GM13976 (cell line): ENCODE measurements around the gene PCDHGA5.
"Not testable (repeated sequence)": the region's sequence is repeated elsewhere in the genome, so short reads cannot be mapped to it uniquely, and the experiment has no call there.

Experiments
- DNase-seq: peaks from one replicate; pipeline ENCODE4 v3.0.0; 2012; ENCODE audit warnings: low spot score
- in situ Hi-C: fragments of 300-500 bp; cut with MboI; formaldehyde crosslinking; loops from one replicate; pipeline ENCODE4 v1.12.0; 2022; ENCODE audit warnings: low sequenced_read_pairs, mixed read lengths, inconsistent platforms; ENCODE audit not compliant: unreplicated experiment
- TF ChIP-seq, protein P1 (sequence below): IDR thresholded peaks from 2 replicates; pipeline ENCODE4 v1.5.1; 2012; ENCODE audit warnings: borderline replicate concordance, mild to moderate bottlenecking; ENCODE audit not compliant: insufficient read depth; ENCODE audit errors: extremely low read depth, missing control alignments, control extremely low read depth

Gene PCDHGA5

DNA sequence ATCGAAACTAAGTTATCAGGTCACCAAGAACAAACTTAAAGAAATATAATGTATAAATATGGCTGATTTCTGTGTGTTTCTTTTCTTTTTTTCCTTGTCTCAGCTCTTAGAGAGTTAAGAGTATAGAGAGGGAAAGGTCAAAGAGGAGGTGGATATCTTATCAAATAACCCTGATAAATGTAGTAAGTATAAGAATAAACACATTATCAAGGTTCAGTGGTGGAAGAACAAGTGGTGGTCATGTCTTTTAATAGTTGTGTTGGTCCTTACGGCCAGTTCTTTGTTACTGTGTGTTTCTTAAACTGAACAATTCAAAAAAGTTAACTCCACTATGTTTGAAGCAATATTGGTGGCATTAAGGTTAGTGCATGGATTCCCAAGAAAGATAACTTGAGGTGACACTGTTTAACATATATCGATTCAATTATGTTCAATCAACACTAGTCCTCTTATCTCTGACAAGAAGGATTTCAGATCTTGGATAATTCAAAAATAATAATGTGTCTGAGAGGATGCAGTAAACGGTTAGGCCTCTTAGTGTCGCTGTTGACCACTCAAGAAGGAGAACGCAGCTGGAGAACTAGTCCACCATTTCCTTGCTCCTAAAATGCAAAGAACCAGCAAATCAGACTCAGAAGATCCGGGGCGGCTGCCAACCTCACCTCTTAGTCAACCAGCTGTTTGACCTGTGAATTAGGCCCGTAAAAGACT, 20.6 kb upstream of the PCDHGA5 start, which contains the start of gene PCDHGA3:
TSS of gene PCDHGA3 (plus strand) at position 588 of the 711 bp plus-strand sequence. CDS start 205 bp downstream, outside the sequence.
- TF ChIP-seq, protein P1, sequence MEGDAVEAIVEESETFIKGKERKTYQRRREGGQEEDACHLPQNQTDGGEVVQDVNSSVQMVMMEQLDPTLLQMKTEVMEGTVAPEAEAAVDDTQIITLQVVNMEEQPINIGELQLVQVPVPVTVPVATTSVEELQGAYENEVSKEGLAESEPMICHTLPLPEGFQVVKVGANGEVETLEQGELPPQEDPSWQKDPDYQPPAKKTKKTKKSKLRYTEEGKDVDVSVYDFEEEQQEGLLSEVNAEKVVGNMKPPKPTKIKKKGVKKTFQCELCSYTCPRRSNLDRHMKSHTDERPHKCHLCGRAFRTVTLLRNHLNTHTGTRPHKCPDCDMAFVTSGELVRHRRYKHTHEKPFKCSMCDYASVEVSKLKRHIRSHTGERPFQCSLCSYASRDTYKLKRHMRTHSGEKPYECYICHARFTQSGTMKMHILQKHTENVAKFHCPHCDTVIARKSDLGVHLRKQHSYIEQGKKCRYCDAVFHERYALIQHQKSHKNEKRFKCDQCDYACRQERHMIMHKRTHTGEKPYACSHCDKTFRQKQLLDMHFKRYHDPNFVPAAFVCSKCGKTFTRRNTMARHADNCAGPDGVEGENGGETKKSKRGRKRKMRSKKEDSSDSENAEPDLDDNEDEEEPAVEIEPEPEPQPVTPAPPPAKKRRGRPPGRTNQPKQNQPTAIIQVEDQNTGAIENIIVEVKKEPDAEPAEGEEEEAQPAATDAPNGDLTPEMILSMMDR: no peak
- in situ Hi-C loops: no loop called here
- no peak for DNase-seq

DNA sequence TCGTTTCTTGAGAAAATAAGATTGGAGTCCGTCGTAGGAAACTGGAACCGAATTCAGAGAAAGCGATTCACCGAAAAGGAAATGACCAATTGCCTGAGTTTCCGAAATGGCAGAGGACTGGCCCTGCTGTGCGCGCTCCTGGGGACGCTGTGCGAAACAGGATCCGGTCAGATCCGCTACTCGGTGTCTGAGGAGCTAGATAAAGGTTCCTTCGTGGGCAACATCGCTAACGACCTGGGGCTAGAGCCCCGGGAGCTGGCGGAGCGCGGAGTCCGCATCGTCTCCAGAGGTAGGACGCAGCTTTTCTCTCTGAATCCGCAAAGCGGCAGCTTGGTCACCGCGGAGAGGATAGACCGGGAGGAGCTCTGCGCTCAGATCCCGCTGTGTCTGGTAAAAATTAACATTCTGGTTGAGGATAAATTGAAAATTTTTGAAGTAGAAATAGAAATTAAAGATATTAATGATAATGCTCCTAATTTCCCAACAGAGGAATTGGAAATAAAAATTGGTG, 20.0 kb upstream of the PCDHGA5 start:
- DNase-seq: no peak
- TF ChIP-seq, protein P1: no peak
- in situ Hi-C loops: no loop called here

DNA sequence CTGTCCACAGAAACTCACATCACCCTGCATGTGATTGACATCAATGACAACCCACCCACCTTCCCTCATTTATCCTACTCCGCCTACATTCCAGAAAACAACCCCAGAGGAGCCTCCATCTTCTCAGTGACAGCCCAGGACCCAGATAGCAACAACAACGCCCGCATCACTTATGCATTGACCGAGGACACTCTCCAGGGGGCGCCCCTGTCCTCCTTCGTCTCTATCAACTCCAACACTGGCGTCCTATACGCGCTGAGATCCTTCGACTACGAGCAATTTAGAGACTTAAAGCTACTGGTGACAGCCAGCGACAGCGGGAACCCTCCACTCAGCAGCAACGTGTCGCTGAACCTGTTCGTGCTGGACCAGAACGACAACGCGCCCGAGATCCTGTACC, 18.6 kb upstream of the PCDHGA5 start:
- TF ChIP-seq, protein P1: no peak
- in situ Hi-C loops: no loop called here
- DNase-seq: no peak

DNA sequence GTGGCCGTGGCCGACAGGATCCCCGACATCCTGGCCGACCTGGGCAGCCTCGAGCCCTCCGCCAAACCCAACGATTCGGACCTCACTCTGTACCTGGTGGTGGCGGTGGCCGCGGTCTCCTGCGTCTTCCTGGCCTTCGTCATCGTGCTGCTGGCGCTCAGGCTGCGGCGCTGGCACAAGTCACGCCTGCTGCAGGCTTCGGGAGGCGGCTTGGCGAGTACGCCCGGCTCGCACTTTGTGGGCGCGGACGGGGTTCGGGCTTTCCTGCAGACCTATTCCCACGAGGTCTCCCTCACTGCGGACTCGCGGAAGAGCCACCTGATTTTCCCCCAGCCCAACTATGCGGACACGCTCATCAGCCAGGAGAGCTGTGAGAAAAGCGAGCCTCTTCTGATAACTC, 17.9 kb upstream of the PCDHGA5 start:
- DNase-seq, in situ Hi-C loops: not testable (repeated sequence)

DNA sequence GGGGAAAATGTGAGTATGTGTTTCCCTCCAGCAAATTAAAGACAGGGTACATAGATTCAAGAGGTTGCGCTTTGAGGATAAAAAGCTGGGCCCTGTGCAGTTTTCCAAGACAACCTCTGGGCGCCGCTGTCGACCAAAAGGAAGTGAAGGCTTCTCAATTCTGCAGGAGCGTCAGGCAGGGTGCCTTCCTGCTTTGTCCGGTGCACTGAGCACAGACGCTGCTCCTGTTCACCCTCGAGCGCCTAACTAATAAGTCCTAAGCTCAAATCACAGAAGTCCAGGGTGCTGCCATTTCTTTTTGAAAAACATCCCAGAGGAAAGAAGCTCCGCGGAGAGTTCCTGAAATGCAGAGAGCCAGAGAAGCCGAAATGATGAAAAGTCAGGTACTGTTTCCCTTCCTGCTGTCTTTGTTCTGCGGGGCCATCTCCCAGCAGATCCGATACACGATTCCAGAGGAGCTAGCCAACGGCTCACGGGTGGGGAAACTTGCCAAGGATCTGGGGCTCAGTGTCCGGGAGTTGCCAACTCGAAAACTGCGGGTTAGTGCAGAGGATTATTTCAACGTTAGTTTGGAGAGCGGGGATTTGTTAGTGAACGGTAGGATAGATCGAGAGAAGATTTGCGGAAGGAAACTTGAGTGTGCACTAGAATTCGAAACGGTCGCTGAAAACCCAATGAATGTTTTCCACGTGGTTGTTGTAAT, 13.9 kb upstream of the PCDHGA5 start, which contains the start of gene PCDHGB1:
TSS of gene PCDHGB1 (plus strand) at position 183 of the 703 bp plus-strand sequence. CDS start at position 345, 162 bp downstream.
- TF ChIP-seq, protein P1: peak; percentile 43
- in situ Hi-C loops: no loop called here
- DNase-seq: peak; percentile 76

DNA sequence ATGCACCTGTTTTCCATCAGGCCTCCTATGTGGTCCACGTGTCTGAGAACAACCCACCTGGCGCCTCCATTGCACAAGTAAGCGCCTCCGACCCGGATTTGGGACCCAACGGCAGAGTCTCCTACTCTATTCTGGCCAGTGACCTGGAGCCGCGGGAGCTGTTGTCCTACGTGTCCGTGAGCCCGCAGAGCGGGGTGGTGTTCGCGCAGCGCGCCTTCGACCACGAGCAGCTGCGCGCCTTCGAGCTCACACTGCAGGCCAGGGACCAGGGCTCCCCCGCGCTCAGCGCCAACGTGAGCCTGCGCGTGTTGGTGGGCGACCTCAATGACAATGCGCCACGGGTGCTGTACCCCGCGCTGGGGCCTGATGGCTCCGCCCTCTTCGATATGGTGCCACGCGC, 12.4 kb upstream of the PCDHGA5 start:
- no peak for DNase-seq
- in situ Hi-C loops: no loop called here

More for the DNA sequence above, 12.4 kb upstream of the PCDHGA5 start:
- TF ChIP-seq, protein P1: no peak
